ENCODE measurements around the gene CEND1. TPM values are rescaled to one million over a fixed set of nuclear protein-coding genes. Genes with fewer than 3 reads are reported as not detected.

The CEND1 gene
- total and polyA plus RNA-seq, 2 of the 13 experiments (the other 11 are each of a cell fraction or from before 2014, with no cell fraction given): not detected

GRCh38 chr11:763549-764321, 26.2 kb downstream of the CEND1 start (continued):
- TF ChIP-seq POGK (CRISPR knock-in tag; conservative IDR thresholded peaks at IDR 0.05) (0 out of 2 replicates have a peak, but pooled peaks have one; percentile 34), FLYWCH1 (CRISPR knock-in tag; IDR thresholded peaks at IDR 0.05) (no peak), ESRRA (CRISPR knock-in tag; IDR thresholded peaks at IDR 0.05; ENCODE audit: low read depth) (no peak), HNF4G (IDR thresholded peaks at IDR 0.05; ENCODE audit: borderline replicate concordance, low read depth, low read length) (no peak), HNF4G (CRISPR knock-in tag; IDR thresholded peaks at IDR 0.05; ENCODE audit: borderline replicate concordance, low read depth) (no peak), ZNF124 (CRISPR knock-in tag; IDR thresholded peaks at IDR 0.05) (no peak), KLF13 (CRISPR knock-in tag; IDR thresholded peaks at IDR 0.05) (no peak), ONECUT2 (CRISPR knock-in tag; IDR thresholded peaks at IDR 0.05) (no peak), ZNF235 (CRISPR knock-in tag; IDR thresholded peaks at IDR 0.05; ENCODE audit: borderline replicate concordance) (no peak), HDAC2 (CRISPR knock-in tag; IDR thresholded peaks at IDR 0.05) (no peak), NFE2L2 (IDR thresholded peaks at IDR 0.05; ENCODE audit: low read length) (no peak), ZSCAN22 (CRISPR knock-in tag; IDR thresholded peaks at IDR 0.05) (no peak), ZNF18 (CRISPR knock-in tag; IDR thresholded peaks at IDR 0.05; ENCODE audit: insufficient replicate concordance) (no peak), SNAPC2 (CRISPR knock-in tag; IDR thresholded peaks at IDR 0.05) (no peak), ZNF788 (CRISPR knock-in tag; IDR thresholded peaks at IDR 0.05; ENCODE audit: borderline replicate concordance) (no peak), POLR2A (IDR thresholded peaks at IDR 0.05; ENCODE audit: insufficient read depth in 1 of 2, low read depth in 2 of 2, low read length in 2 of 2) (no peak; a peak in 1 of 4 replicates), RXRA (CRISPR knock-in tag; IDR thresholded peaks at IDR 0.05) (0 out of 2 replicates have a peak, but pooled peaks have one; percentile 11), ZNF513 (CRISPR knock-in tag; conservative IDR thresholded peaks at IDR 0.05) (no peak), TBL1XR1 (IDR thresholded peaks at IDR 0.05; ENCODE audit: borderline replicate concordance, low read length, partially characterized antibody) (no peak), ZNF414 (CRISPR knock-in tag; IDR thresholded peaks at IDR 0.05) (no peak), AGO2 (optimal IDR thresholded peaks at IDR 0.05; ENCODE audit: low read depth, low read length) (peak; percentile 85), KLF11 (CRISPR knock-in tag; IDR thresholded peaks at IDR 0.05) (no peak), SIX4 (CRISPR knock-in tag; IDR thresholded peaks at IDR 0.05) (no peak), HNRNPL (IDR thresholded peaks at IDR 0.05; ENCODE audit: low read depth, low read length) (no peak)

Measured in HepG2 (cell line).